GM18502 (cell line): ENCODE measurements around the gene NTSR2.

ENCODE experiments used
- ATAC-seq: cut with Tn5 transposase; IDR thresholded peaks from one replicate; pipeline ENCODE4 v1.9.1; 2021; ENCODE audit warnings: mild to moderate bottlenecking; ENCODE audit not compliant: unreplicated experiment, poor library complexity

The NTSR2 gene

GRCh38 chr2:11635141-11635540 is 34.9 kb downstream of the NTSR2 start:
- no peak for ATAC-seq

DNA sequence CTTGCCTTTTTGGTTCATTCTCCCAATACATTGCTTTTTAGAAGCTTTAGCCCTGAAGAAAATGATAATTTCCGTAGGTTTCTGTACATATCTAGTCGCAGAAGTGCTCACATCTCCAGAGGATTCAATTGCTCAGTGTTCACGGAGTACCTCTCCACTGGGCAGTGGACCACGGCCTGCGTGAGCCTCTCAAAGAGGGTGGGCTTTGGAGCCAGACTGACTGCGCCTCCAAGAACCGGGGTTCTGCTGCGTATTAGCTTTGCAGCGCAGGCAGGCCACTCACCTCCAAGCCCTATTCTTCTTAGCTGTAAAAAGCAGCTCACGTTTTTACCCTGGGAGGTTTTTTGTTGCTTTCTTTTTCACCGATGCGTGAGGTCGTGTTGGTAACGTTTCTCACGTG is 35.4 kb downstream of the NTSR2 start:
- ATAC-seq, result no peak

DNA sequence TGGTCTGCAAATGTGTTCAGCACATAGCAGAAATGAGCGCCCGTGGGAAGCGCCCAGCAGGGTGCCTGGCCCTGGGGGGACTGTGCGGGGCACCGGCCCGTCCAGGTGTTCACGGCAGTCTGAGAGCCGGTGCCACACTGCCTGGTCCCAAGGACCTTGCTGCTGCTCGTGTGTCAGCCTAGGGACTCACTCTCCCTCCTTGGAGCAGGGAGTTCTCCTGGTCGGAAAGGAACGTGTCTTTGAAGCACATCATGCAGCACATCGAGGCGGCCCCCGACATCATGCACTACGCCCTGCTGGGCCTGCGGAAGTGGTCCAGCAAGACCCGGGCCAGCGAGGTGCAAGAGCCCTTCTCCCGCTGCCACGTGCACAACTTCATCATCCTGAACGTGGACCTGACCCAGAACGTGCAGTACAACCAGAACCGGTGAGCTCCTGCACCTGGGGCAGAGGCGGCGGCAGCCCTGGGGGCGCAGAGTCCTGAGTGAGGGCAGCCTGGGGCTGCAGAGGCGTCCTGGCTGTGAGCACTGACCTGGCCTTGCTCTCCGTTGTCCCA is 36.0 kb downstream of the NTSR2 start:
- no peak for ATAC-seq

DNA sequence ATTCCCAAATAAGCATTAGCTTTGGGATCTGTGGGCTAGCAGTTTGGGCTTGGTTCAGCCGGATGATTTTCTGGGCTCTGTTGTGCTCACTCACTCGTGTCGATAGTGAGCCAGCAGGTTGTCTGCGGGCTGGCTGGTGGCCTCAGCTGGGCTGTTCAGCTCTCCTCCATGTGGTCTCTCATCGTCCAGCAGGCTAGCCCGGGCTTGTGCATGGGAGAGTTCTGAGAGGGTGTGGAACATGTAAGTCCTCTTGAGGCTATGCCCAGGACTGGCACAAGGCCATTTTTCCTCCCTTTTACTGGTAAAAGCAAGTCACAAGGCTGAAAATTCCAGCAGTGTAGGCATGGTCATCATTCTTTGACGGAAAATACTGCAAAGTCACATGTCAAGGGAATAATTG is 38.5 kb downstream of the NTSR2 start:
- ATAC-seq, result no peak

- ATAC-seq, result no peak
Observed at GRCh38 chr2:11630855-11631254, 39.1 kb downstream of the NTSR2 start.

- no peak for ATAC-seq
Observed at GRCh38 chr2:11629851-11630250, 40.1 kb downstream of the NTSR2 start.

DNA sequence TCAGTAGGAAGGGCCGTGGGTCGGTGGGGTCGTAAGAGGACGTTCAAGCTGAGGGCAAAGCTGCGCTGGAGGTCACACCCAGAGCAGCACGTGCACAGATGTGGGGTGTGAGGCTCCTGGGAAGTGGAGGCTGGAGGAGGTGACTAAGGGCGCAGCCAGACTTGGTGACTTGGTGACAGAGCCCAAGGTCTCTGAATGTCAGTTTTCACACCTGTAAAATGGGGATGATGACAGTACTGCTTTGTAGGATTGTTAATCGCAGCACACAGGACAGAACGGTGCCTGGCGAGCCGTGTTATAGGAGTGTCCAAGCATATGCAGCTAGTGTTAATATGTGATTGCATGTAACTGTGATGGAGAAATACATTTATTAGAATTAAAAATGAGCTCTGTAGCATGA is 40.8 kb downstream of the NTSR2 start:
- ATAC-seq, result no peak

GRCh38 chr2:11628675-11629074 is 41.3 kb downstream of the NTSR2 start:
- no peak for ATAC-seq

GRCh38 chr2:11625671-11626070 is 44.3 kb downstream of the NTSR2 start:
- no peak for ATAC-seq

- ATAC-seq, result no peak
Observed at GRCh38 chr2:11624893-11625292, 45.1 kb downstream of the NTSR2 start.

GRCh38 chr2:11622611-11623010 is 47.4 kb downstream of the NTSR2 start:
- ATAC-seq, result no peak

- no peak for ATAC-seq
Observed at GRCh38 chr2:11621410-11621809, 48.6 kb downstream of the NTSR2 start.

GRCh38 chr2:11618708-11619062 is 51.3 kb downstream of the NTSR2 start:
- no peak for ATAC-seq

- no peak for ATAC-seq
Observed at GRCh38 chr2:11617984-11618707, 51.8 kb downstream of the NTSR2 start.

DNA sequence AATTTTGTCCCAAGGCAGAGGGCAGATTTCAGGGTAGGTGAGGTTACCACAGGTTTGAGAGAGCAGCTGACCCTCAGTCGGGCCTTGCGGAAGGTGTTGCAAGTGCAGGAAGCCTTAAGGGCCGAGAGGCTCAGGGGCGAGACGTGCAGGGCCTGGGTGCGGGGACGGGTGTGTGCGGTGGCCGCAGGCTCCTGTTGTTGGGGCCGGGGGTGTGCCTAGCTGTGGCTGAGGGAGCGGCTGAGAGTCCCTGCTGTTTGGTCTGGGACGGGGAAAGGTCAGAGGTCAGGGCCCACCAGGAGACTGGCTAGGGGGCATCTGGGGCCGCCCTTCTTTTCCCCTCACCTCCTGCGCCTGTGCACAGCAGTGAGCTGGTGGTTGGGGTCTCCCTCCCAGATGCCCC is 52.5 kb downstream of the NTSR2 start:
- ATAC-seq, result no peak

- ATAC-seq, result no peak
Observed at GRCh38 chr2:11616851-11617415, 53.1 kb downstream of the NTSR2 start.

- no peak for ATAC-seq
Observed at GRCh38 chr2:11616097-11616687, 53.8 kb downstream of the NTSR2 start.

DNA sequence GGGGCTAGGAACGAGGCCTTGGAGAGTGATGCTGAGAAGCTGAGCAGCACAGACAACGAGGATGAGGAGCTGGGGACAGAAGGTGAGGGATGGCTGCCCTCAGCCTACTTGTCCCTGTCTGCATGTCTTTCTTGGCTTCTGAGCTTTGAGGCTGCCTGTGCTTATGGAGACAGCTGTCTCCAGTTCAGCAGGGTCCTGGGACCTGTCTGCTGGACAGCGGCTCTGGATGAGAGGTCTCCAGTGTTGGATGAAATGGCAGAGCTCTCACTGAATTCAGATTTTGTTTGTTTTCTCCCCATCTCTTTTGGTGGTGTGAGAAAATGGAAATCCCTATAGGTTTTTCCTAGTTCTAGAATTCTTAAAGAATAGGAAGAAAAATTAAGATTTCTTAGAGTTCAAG is 54.8 kb downstream of the NTSR2 start:
- ATAC-seq, result no peak

GRCh38 chr2:11613297-11613696 is 56.7 kb downstream of the NTSR2 start:
- no peak for ATAC-seq

DNA sequence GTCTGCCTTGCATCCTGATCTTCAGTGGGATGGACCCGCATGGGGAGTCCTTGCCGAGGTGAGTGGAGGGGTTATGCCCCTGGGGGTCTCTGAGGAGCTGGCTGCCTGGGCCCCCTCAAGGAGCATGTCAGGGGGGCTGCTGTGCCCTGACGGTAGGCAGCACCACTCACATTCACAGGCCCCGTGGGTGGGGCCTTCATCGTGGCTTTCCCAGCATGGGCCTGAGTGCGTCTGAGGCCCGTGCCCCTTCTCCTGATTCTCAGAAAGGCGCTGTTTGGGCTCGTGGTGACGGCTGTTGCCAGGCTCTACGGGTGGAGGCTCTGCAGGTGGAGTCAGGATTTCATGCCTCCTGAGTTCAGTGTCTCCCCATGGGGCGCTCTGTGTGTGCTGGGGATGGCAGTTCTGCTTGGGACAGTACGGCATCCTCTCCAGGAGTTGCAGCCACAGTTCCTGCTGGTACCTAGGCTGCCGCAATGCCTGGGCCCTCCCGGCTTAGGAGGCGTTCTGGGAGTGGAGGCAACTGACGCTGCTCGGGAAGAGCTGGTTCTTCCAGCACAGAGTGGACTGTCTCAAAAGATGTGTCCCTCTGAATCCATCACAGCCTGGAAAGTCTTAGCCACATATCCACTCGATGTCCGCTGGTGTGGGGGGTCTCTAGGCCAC is 57.3 kb downstream of the NTSR2 start:
- no peak for ATAC-seq

- ATAC-seq, result no peak
Observed at GRCh38 chr2:11611251-11611650, 58.7 kb downstream of the NTSR2 start.
